BLaER1 treated with 17β-estradiol and CSF1 and Interleukin-3, amounts not matched to agents 10 nM and 100 nM (cell line): Measurements from ENCODE around the gene ZNF593OS.
A peak's percentile ranks its signal among the peaks of the same experiment; 100 is the strongest.

ENCODE experiments used
- H3K27ac ChIP-seq, 11 experiments: shearing (Covaris generic); formaldehyde crosslinking; 2 replicates each; pipeline ENCODE4 v1.8.1; 2022
- H3K27me3 ChIP-seq, 11 experiments: shearing (Covaris generic); formaldehyde crosslinking; 2 replicates each; pipeline ENCODE4 v1.8.1; 2022
- H3K36me3 ChIP-seq, 11 experiments: shearing (Covaris generic); formaldehyde crosslinking; 2 replicates each; pipeline ENCODE4 v1.8.1; 2022
- H3K4me1 ChIP-seq, 10 experiments: shearing (Covaris generic); formaldehyde crosslinking; 2 replicates each; pipeline ENCODE4 v1.8.1; 2022
- H3K4me2 ChIP-seq, 11 experiments: shearing (Covaris generic); formaldehyde crosslinking; 2 replicates each; pipeline ENCODE4 v1.8.1; 2022
- H3K4me3 ChIP-seq, 10 experiments: shearing (Covaris generic); formaldehyde crosslinking; 2 replicates each; pipeline ENCODE4 v1.8.1; 2022
- H3K9ac ChIP-seq, 11 experiments: shearing (Covaris generic); formaldehyde crosslinking; 2 replicates each; pipeline ENCODE4 v1.8.1; 2022
- H3K9me3 ChIP-seq, 11 experiments: shearing (Covaris generic); formaldehyde crosslinking; replicated peaks in 1 of 11; 2 replicates each; pipeline ENCODE4 v1.8.1; 2022
- H4K20me1 ChIP-seq, 11 experiments: shearing (Covaris generic); formaldehyde crosslinking; 2 replicates each; pipeline ENCODE4 v1.8.1; 2022
- Cebpa-rat ChIP-seq, 11 experiments: shearing (Covaris generic); IDR thresholded peaks; 2 replicates each; pipeline ENCODE4 v1.8.1; 2022

The ZNF593OS gene

DNA sequence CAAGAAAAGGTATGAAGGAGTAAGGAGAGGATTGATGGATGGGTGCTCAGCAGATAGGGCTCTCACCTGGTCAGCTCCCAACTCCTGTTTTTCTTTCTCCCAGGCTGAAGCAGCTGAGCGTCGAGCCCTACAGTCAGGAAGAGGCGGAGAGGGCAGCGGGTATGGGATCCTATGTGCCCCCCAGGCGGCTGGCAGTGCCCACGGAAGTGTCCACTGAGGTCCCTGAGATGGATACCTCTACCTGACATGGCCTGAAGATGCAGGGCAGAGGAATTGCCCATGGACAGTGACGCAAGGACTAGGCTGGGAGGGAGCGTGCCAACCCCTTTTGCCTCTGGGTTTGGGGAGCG, 1.2 kb downstream of the ZNF593OS start:
- Histone ChIP-seq H3K36me3 (peaks cover 0 to 24% (median 15%) of the 10 kb centered on the region in 11 experiments; a peak in 17 of 22 replicates), H3K4me1 (peaks cover 17 to 34% (median 29%) of the 10 kb centered on the region in 10 experiments), H3K27ac (peak overlapping the region; percentile 52 to 96 (median 89)), H3K4me3 (peak overlapping the region; percentile 72 to 99 (median 88)), H3K9me3 (no peaks in the 10 kb centered on the region), H3K4me2 (peak overlapping the region; percentile 89 to 100 (median 98)), H4K20me1 (peaks cover 0 to 21% (median 4%) of the 10 kb centered on the region in 11 experiments; a peak in 9 of 22 replicates), H3K9ac (peak overlapping the region; percentile 83 to 99 (median 91)), H3K27me3 (no peaks in the 10 kb centered on the region)
- TF ChIP-seq Cebpa-rat (IDR thresholded peaks at IDR 0.05) = no peak

DNA sequence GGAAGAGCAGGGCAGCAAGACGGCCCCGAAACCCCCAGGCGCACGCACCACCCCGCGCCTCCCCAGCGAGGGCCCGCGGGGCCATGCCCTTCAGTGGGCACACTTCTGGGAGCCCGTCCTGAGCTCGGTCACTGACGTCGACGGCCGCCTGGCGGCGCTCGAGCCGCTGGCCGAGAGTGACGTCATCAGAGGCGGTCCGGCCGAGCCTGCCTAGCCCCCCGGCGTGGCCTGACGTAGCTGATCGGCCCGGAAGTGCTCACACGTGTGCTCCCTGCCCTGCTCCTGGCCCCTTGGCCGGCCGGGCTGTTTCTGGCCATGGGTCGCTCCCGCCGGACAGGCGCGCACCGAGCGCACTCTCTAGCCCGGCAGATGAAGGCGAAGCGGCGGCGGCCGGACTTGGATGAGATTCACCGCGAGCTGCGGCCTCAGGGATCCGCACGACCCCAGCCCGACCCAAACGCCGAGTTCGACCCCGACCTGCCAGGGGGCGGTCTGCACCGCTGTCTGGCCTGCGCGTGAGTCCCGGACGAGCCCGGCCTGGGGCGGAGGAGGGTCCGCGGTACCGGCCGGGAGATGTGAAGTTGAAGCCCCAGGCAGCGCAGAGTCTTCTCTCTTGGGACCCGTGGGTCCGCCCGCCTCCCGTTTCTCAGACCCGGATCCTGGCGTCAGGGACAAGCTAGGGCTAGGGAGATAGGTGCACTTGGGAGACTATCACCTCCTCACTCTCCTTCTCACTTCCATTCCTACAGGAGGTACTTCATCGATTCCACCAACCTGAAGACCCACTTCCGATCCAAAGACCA, 1.8 kb downstream of the ZNF593OS start, which contains the start of gene ZNF593:
TSS of gene ZNF593 (plus strand) at position 240 of the 803 bp plus-strand sequence. CDS start at position 316, 76 bp downstream.
- Histone ChIP-seq H3K4me3 (peak within 1 kb of the TSS; percentile 72 to 99 (median 88)), H3K27me3 (no peaks in the 10 kb centered on the region), H3K4me1 (peaks cover 23 to 40% (median 35%) of the 10 kb centered on the region in 10 experiments), H3K27ac (peak within 1 kb of the TSS; percentile 52 to 96 (median 89)), H3K36me3 (peaks cover 0 to 24% (median 15%) of the 10 kb centered on the region in 11 experiments; a peak in 17 of 22 replicates), H4K20me1 (peaks cover 0 to 21% (median 4%) of the 10 kb centered on the region in 11 experiments; a peak in 9 of 22 replicates), H3K9ac (peak within 1 kb of the TSS; percentile 83 to 99 (median 91)), H3K4me2 (peak within 1 kb of the TSS; percentile 89 to 100 (median 98)), H3K9me3 (no peaks in the 10 kb centered on the region)
- no peak for TF ChIP-seq Cebpa-rat (IDR thresholded peaks at IDR 0.05)

DNA sequence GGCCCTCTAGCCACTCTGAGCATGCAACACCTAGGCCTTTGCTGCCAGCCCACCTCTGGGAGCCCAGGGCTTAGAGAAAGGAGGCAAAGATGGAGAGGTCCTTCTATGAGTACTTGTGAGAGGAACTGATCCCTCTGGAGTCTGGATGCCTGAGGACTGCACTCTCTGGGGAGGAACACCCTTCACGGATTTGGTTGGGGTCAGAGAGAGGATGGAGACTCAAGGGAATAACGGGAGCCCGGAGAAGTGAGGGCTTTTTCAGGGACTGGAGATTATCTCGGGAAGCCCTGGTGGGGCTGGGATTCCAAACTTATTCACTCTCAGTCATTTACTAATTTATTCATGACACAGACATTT, 2.5 kb downstream of the ZNF593OS start:
- Histone ChIP-seq H3K27ac (peak overlapping the region in 5 of 11 experiments; percentile 81 to 96 (median 91); a peak in 5 of 22 replicates), H3K36me3 (peaks cover 0 to 24% (median 15%) of the 10 kb centered on the region in 11 experiments; a peak in 17 of 22 replicates), H3K4me2 (peak overlapping the region; percentile 89 to 100 (median 98); a peak in 21 of 22 replicates), H3K4me1 (peaks cover 28 to 47% (median 42%) of the 10 kb centered on the region in 10 experiments), H3K9ac (peak overlapping the region in 7 of 11 experiments; percentile 83 to 99 (median 94); a peak in 10 of 22 replicates), H4K20me1 (peaks cover 0 to 21% (median 4%) of the 10 kb centered on the region in 11 experiments; a peak in 9 of 22 replicates), H3K4me3 (peak overlapping the region in 7 of 10 experiments; percentile 83 to 99 (median 88); a peak in 9 of 20 replicates), H3K27me3 (no peaks in the 10 kb centered on the region), H3K9me3 (no peaks in the 10 kb centered on the region)
- no peak for TF ChIP-seq Cebpa-rat (IDR thresholded peaks at IDR 0.05)

GRCh38 chr1:26168410-26169197, 3.0 kb downstream of the ZNF593OS start, which contains the start of gene C1orf232:
Gene C1orf232, minus strand, starts transcription at chr1:26168963. Its CDS starts 464 bp downstream, at chr1:26168499.
- Histone ChIP-seq H3K9me3 (no peaks in the 10 kb centered on the region), H3K4me3 (peak within 1 kb of the TSS; percentile 72 to 99 (median 88)), H3K27ac (peak within 1 kb of the TSS; percentile 52 to 96 (median 89)), H3K4me1 (peaks cover 32 to 52% (median 48%) of the 10 kb centered on the region in 10 experiments), H3K27me3 (no peaks in the 10 kb centered on the region; a peak in 1 of 22 replicates), H3K4me2 (peak within 1 kb of the TSS; percentile 89 to 100 (median 98)), H4K20me1 (peaks cover 0 to 21% (median 4%) of the 10 kb centered on the region in 11 experiments; a peak in 8 of 22 replicates), H3K9ac (peak within 1 kb of the TSS; percentile 83 to 99 (median 91)), H3K36me3 (peaks cover 0 to 24% (median 15%) of the 10 kb centered on the region in 11 experiments; a peak in 17 of 22 replicates)
- no peak for TF ChIP-seq Cebpa-rat (IDR thresholded peaks at IDR 0.05)

- H3K4me2 ChIP-seq = no peak overlapping the region
- no peak overlapping the region for H3K27ac ChIP-seq
- no peak overlapping the region for H3K9ac ChIP-seq
- no peak for TF ChIP-seq Cebpa-rat (IDR thresholded peaks at IDR 0.05)
- peaks cover 0 to 13% (median 6%) of the 10 kb centered on the region in 11 experiments; a peak in 8 of 22 replicates for H3K27me3 ChIP-seq
- H3K36me3 ChIP-seq = peaks cover 0 to 13% (median 11%) of the 10 kb centered on the region in 11 experiments; a peak in 17 of 22 replicates
- H4K20me1 ChIP-seq = peaks cover 0 to 16% (median 4%) of the 10 kb centered on the region in 11 experiments; a peak in 8 of 22 replicates
- H3K4me3 ChIP-seq = no peak overlapping the region
- H3K4me1 ChIP-seq = peaks cover 33 to 64% (median 57%) of the 10 kb centered on the region in 10 experiments
- no peaks in the 10 kb centered on the region for H3K9me3 ChIP-seq
Observed at GRCh38 chr1:26166719-26167281, 4.8 kb downstream of the ZNF593OS start.

- H3K9me3 ChIP-seq = no peaks in the 10 kb centered on the region
- H3K36me3 ChIP-seq = no peaks in the 10 kb centered on the region
- H3K27ac ChIP-seq = peak overlapping the region in 6 of 11 experiments; percentile 26 to 64 (median 50); a peak in 7 of 22 replicates
- H3K27me3 ChIP-seq = peaks cover 0 to 26% (median 6%) of the 10 kb centered on the region in 11 experiments; a peak in 9 of 22 replicates
- peak overlapping the region in 7 of 10 experiments; percentile 46 to 57 (median 52); a peak in 10 of 20 replicates for H3K4me3 ChIP-seq
- no peak for TF ChIP-seq Cebpa-rat (IDR thresholded peaks at IDR 0.05)
- H3K4me2 ChIP-seq = peak overlapping the region; percentile 74 to 95 (median 91)
- no peaks in the 10 kb centered on the region for H4K20me1 ChIP-seq
- H3K9ac ChIP-seq = peak overlapping the region in 9 of 11 experiments; percentile 51 to 75 (median 68); a peak in 15 of 22 replicates
- H3K4me1 ChIP-seq = peaks cover 27 to 66% (median 57%) of the 10 kb centered on the region in 10 experiments
Observed at GRCh38 chr1:26164861-26165842, 6.5 kb downstream of the ZNF593OS start.
